ENCODE measurements around the gene YPEL2.

DNA sequence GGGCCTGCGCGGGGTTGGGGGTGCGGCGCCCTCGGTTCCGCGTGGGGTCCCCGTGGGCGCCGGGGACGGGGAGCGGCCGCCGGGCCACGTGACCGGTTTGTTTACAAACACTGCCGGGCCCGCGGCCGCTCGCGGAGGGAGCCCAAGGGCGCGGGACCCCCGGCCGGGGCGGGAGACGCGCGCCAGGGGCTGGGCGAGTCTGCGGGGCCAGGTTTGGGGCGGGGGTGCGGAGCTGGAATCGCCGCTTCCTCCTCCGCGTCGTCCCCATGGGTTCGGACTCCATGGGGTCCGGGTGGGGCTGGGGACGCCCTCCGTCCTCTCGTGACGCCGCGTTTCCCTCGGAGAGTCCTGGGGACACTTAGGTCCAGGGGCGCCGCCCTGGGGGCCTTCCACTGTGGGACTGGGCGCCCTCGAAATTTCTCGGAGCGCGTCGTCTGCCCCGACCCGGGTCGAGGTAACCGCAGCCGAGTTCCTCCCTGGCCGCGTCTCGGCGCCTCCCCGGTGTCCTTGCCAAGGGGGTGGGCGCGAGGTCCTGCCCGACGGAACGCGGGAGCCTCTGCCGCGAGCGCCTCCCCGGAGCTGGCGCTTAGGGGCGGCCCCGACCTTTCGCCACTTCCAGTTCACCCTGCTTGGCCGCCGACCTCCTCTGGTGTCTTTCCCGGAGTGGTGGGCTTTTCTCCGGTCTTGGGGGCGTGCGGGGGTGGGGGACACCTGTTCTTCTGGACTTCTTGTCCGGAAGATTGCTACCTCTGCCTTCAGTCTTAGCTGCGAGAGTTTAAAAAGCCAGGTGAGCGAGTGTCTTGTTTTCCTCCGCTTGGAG lies 684 bp downstream of the YPEL2 start:
- TF ChIP-seq, protein P1, sequence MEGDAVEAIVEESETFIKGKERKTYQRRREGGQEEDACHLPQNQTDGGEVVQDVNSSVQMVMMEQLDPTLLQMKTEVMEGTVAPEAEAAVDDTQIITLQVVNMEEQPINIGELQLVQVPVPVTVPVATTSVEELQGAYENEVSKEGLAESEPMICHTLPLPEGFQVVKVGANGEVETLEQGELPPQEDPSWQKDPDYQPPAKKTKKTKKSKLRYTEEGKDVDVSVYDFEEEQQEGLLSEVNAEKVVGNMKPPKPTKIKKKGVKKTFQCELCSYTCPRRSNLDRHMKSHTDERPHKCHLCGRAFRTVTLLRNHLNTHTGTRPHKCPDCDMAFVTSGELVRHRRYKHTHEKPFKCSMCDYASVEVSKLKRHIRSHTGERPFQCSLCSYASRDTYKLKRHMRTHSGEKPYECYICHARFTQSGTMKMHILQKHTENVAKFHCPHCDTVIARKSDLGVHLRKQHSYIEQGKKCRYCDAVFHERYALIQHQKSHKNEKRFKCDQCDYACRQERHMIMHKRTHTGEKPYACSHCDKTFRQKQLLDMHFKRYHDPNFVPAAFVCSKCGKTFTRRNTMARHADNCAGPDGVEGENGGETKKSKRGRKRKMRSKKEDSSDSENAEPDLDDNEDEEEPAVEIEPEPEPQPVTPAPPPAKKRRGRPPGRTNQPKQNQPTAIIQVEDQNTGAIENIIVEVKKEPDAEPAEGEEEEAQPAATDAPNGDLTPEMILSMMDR (IDR thresholded peaks at IDR 0.05), result no peak
- 0 out of 2 replicates have a peak, but pooled peaks have one; percentile 69 for TF ChIP-seq SIN3A (IDR thresholded peaks at IDR 0.05; ENCODE audit: borderline replicate concordance, insufficient read depth, low read depth, low read length)
- TF ChIP-seq POLR2AphosphoS5 (IDR thresholded peaks at IDR 0.05; ENCODE audit: low read depth, low read length), result no peak

All from Panc1 (cell line).